GM12874 (cell line): Measurements from ENCODE around the gene RASA4B.
"Not testable (repeated sequence)": the region's sequence is repeated elsewhere in the genome, so short reads cannot be mapped to it uniquely, and the experiment has no call there.

ENCODE experiments used
- CTCF ChIP-seq: IDR thresholded peaks from 2 replicates; pipeline ENCODE4 v1.5.1; 2011; ENCODE audit warnings: low read depth, mild to moderate bottlenecking, control low read depth, low read length, moderate library complexity; ENCODE audit not compliant: insufficient read depth

The RASA4B gene

GRCh38 chr7:102517550-102518147 lies at the start of gene RASA4B:
Gene RASA4B, minus strand, starts transcription at chr7:102517777. Its CDS starts 67 bp downstream, at chr7:102517710.
- TF ChIP-seq CTCF = not testable (repeated sequence)

- TF ChIP-seq CTCF = not testable (repeated sequence)
These were observed 33.3 kb upstream of the RASA4B start, which contains the start of gene SPDYE2 for GRCh38 chr7:102550808-102551422. Gene SPDYE2, plus strand, starts transcription at chr7:102551226. Its CDS starts 2,030 bp downstream, at chr7:102553256.

- not testable (repeated sequence) for TF ChIP-seq CTCF
These were observed 26.0 kb upstream of the RASA4B start, which contains the start of gene UPK3BL2 for GRCh38 chr7:102543596-102543995. Gene UPK3BL2, minus strand, starts transcription at chr7:102543696. Its CDS starts 60 bp downstream, at chr7:102543636.

- TF ChIP-seq CTCF = peak; percentile 34
These were observed 37.5 kb downstream of the RASA4B start for GRCh38 chr7:102479982-102480637.

GRCh38 chr7:102478314-102479208 lies 39.0 kb downstream of the RASA4B start, which contains the start of gene POLR2J:
Gene POLR2J, minus strand, starts transcription at chr7:102478922. Its CDS starts 62 bp downstream, at chr7:102478860.
- TF ChIP-seq CTCF = 0 out of 2 replicates have a peak, but pooled peaks have one; percentile 14

GRCh38 chr7:102473271-102473991 lies 44.1 kb downstream of the RASA4B start:
- no peak for TF ChIP-seq CTCF
